GM23248 (cell line): ENCODE data around the gene ZYX.

Experiments used
- EZH2 ChIP-seq: fragments of 200-600 bp; sonication (generic); IDR thresholded peaks from 2 replicates; pipeline ENCODE4 v1.6.1; 2018; ENCODE audit warnings: antibody characterized with exemption, mild to moderate bottlenecking; ENCODE audit not compliant: insufficient read depth, poor library complexity, severe bottlenecking
- EZH2phosphoT487 ChIP-seq: fragments of 200-600 bp; sonication (generic); IDR thresholded peaks from 2 replicates; pipeline ENCODE4 v1.6.1; 2018; ENCODE audit warnings: antibody characterized with exemption, moderate library complexity, mild to moderate bottlenecking, low read depth; ENCODE audit not compliant: insufficient read depth

DNA sequence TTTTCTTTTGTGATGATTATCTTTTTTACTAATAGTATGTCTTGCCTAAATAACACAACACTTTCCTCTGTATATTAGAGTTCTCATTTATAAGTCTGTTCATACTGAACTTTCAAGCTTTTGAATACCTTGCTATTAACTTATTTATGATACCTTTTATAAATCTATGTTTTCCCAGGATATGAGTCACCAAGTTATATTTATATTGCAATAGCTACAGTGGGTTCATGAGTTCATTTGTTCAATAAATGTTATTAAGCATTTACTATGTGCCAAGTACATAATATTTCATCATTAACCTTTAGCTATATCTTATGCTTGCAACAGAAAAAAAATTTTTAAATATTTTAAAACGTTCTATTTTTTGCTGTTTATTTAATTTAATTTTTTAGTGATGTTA is 46.9 kb upstream of the ZYX start:
- TF ChIP-seq EZH2phosphoT487: no peak
- no peak for TF ChIP-seq EZH2
